Measurements from ENCODE around the gene AGL.

The AGL gene

DNA sequence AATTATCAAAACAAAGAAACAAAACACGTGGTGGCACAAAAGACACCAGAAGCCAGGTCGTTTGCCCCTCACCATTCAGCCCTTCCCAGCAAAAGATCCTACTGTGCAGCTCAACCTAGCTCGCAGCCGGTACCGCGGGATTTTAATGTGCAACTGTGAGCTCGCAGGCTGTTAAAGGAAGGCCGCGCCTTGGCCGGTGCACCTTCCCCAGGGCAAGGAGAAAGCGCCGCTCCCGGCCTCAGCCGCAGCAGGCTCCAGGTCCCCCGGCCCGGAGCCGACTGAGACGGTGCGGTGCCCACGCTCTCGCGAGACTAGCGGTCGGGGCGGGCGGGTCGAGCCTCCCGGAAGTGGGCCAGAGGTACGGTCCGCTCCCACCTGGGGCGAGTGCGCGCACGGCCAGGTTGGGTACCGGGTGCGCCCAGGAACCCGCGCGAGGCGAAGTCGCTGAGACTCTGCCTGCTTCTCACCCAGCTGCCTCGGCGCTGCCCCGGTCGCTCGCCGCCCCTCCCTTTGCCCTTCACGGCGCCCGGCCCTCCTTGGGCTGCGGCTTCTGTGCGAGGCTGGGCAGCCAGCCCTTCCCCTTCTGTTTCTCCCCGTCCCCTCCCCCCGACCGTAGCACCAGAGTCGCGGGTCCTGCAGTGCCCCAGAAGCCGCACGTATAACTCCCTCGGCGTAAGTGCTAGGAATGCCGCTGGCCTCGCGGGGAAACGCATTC is at the start of gene AGL:
Gene AGL (plus strand): TSS at position 618 of the 715 bp plus-strand sequence. CDS start 682 bp downstream, outside the sequence.
- Histone ChIP-seq H3K36me3 (peaks cover 0 to 10% (median 0%) of the 10 kb centered on the region in 3 donors), H3K27me3 (no peaks in the 10 kb centered on the region), H3K4me3 (peak within 1 kb of the TSS; percentile 71 to 97), H3K27ac (peak within 1 kb of the TSS; percentile 84 to 94), H3K9me3 (no peaks in the 10 kb centered on the region), H3K4me1 (peaks cover 0 to 33% (median 4%) of the 10 kb centered on the region in 4 donors)
- DNase-seq = peak; percentile 70 to 91
- intact Hi-C loops (cut with DNase I; ENCODE audit: low total_unique reads) = no loop called here
- TF ChIP-seq, protein P1, sequence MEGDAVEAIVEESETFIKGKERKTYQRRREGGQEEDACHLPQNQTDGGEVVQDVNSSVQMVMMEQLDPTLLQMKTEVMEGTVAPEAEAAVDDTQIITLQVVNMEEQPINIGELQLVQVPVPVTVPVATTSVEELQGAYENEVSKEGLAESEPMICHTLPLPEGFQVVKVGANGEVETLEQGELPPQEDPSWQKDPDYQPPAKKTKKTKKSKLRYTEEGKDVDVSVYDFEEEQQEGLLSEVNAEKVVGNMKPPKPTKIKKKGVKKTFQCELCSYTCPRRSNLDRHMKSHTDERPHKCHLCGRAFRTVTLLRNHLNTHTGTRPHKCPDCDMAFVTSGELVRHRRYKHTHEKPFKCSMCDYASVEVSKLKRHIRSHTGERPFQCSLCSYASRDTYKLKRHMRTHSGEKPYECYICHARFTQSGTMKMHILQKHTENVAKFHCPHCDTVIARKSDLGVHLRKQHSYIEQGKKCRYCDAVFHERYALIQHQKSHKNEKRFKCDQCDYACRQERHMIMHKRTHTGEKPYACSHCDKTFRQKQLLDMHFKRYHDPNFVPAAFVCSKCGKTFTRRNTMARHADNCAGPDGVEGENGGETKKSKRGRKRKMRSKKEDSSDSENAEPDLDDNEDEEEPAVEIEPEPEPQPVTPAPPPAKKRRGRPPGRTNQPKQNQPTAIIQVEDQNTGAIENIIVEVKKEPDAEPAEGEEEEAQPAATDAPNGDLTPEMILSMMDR (IDR thresholded peaks at IDR 0.05) = no peak

DNA sequence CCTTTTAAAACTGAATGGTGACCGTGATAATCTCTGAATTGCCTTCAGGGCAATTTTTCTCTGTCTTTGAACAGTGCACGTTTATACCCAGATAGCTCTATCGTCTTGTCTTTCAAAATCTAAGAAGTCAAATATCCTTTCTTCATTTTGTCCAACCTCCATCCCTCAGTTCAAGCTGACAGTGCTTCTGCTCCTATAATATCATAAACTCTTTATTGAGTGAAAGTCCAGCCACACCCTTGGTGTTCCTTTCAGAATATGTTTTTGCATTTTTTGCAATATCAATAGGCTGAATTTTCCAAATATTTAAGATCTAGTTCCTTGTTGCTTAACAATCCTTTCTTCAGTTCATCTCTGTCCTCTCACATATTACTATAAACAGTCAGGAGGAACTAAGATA is 48.6 kb upstream of the AGL start:
- DNase-seq = no peak
- no peaks in the 10 kb centered on the region for H3K27me3 ChIP-seq
- no peaks in the 10 kb centered on the region for H3K9me3 ChIP-seq
- no peaks in the 10 kb centered on the region for H3K36me3 ChIP-seq
- H3K4me3 ChIP-seq = no peak overlapping the region
- H3K4me1 ChIP-seq = no peaks in the 10 kb centered on the region
- no peak overlapping the region for H3K27ac ChIP-seq
- intact Hi-C loops (cut with DNase I; ENCODE audit: low total_unique reads) = loop anchor here (10.0 kb wide), 1 partner anchor 663 kb away; no protein-coding TSS in a partner anchor
- TF ChIP-seq, protein P1 (IDR thresholded peaks at IDR 0.05) = no peak

DNA sequence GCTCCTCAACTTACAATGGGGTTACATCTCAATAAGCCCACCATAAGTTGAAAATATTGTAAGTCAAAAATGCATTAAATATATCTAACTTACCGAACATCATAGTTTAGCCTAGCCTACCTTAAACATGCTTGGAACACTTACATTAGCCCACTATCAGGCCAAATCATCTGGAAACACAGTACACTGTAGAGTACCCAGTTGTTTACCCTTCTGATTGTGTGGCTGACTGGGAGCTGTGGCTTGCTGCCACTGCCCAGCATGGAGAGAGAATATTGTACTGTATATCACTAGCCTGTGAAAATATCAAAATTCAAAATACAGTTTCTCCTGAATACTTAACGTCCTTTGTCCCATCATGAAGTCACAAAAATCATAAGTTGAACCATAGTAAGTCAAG is 43.3 kb upstream of the AGL start:
- TF ChIP-seq, protein P1 (IDR thresholded peaks at IDR 0.05) = no peak
- peaks cover 0 to 4% (median 2%) of the 10 kb centered on the region in 4 donors for H3K4me1 ChIP-seq
- no peak for DNase-seq
- no peak overlapping the region for H3K4me3 ChIP-seq
- H3K36me3 ChIP-seq = no peaks in the 10 kb centered on the region
- H3K9me3 ChIP-seq = no peaks in the 10 kb centered on the region
- no peak overlapping the region for H3K27ac ChIP-seq
- intact Hi-C loops (cut with DNase I; ENCODE audit: low total_unique reads) = loop anchor here (10.0 kb wide), 1 partner anchor 658 kb away; no protein-coding TSS in a partner anchor
- H3K27me3 ChIP-seq = no peaks in the 10 kb centered on the region

DNA sequence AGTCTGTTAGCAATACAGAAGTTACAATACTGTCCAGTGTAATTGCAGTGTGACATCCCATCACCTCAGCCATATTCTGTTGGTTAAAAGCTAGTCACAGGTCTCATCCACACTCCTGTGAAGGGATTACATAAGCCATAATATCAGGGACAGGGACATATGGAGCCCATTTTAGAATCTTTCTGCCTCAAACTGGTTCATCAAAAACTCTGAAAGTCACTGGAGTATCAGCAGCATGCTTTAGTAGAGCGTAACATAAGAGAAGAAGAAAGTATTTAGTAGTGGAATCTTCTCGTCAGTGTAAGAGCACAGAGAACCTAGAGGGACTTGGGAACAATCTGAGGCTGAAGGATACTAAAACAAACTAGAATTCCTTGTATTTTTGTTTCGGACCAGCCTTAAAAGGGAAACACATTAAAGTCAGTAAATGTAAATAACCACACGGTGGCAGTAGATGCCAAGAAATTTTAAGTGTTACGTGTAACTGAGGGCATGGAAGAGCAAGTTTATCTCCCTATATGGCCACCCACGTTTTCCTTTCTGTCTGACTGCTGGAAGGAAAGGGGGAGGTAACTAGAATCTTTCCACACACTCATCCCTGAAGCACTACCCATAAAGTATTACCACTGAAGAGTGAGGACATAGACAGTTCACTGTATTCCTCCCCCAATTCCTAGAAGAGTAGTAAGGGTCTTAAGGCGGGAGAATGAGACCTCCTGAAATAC is 41.6 kb upstream of the AGL start:
- Histone ChIP-seq H3K27ac (peak overlapping the region; percentile 71), H3K4me1 (peaks cover 0 to 4% (median 2%) of the 10 kb centered on the region in 4 donors), H3K4me3 (peak overlapping the region in 1 of 2 donors; percentile 6), H3K36me3 (no peaks in the 10 kb centered on the region), H3K27me3 (no peaks in the 10 kb centered on the region), H3K9me3 (no peaks in the 10 kb centered on the region)
- TF ChIP-seq, protein P1 (IDR thresholded peaks at IDR 0.05) = peak; percentile 59 to 74
- intact Hi-C loops (cut with DNase I; ENCODE audit: low total_unique reads) = loop anchor here (10.0 kb wide), 1 partner anchor 656 kb away; no protein-coding TSS in a partner anchor
- no peak for DNase-seq

DNA sequence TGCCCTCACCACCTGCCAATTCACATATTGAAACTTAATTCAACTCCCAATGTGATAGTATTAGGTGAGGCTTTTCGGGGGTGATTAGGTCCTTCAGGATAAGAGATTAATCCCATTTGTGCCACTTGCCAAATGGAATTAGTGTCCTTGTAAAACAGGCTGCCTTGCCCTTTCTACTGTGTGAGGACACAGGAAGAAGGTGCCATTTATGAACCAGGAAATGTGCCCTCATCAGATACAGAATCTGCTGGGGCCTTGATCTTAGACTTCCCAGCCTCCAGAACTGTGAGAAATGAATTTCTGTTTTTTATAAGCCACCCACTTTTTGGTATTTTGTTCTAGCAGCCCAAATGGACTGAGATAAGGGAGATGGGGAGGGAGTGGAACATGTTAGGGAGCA is 39.1 kb upstream of the AGL start:
- intact Hi-C loops (cut with DNase I; ENCODE audit: low total_unique reads) = no loop called here
- Histone ChIP-seq H3K4me3 (no peak overlapping the region), H3K36me3 (no peaks in the 10 kb centered on the region), H3K4me1 (peaks cover 0 to 4% (median 2%) of the 10 kb centered on the region in 4 donors), H3K27me3 (no peaks in the 10 kb centered on the region), H3K9me3 (no peaks in the 10 kb centered on the region), H3K27ac (no peak overlapping the region)
- DNase-seq = no peak
- TF ChIP-seq, protein P1 (IDR thresholded peaks at IDR 0.05) = no peak

Measured in tibial artery (tissue), 4 donors.